Cerebellar cortex (tissue), 1 donor: ENCODE data around the gene MCTP1.
"Not testable (repeated sequence)": the region's sequence is repeated elsewhere in the genome, so short reads cannot be mapped to it uniquely, and the experiment has no call there.

ENCODE experiments used
- DNase-seq: peaks from one replicate; pipeline ENCODE4 v3.0.0-alpha.2; 2015; ENCODE audit warnings: low spot score

MCTP1 gene

GRCh38 chr5:95181644-95182043 lies 103.2 kb downstream of the MCTP1 start:
- DNase-seq = no peak

- DNase-seq = no peak
Measured at GRCh38 chr5:95178046-95178651, 106.7 kb downstream of the MCTP1 start.

GRCh38 chr5:95177456-95177855 lies 107.4 kb downstream of the MCTP1 start:
- DNase-seq = no peak

DNA sequence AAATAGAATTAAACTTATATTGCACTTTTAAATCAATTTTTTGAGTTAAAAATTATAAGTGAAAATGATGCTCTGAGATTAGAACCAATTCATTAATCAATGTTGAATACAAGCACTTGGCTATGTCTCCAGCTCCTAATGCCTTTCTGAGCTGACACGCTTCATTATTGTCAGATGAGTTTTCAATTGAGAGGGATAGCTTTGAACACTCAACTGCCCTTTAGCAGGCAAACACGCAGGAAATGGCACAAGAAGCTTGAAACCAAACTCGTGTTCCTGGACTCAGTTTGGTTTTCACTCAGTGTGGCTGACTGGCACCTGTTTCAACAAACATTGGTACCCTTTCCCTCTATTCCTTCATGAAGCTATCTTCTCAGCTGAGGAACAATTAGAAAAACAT lies 109.8 kb downstream of the MCTP1 start:
- no peak for DNase-seq

DNA sequence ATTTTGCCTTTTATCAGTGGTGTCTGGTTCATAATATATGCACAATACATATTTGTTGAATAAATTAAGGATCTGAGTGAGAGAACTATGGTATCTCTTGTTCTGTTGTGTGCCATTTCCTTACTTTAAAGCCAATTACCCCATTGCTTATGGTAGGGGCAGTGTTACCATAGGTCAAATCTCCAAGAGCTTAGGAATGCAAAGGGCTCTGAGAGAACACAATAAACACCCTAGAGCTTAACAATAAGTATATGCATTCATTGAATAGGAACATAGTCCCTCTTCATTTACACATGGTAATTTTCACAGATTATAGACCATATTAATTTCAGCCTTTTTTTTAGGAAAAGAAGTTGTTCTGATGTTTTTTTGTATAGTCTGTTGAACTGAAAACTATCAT lies 112.2 kb downstream of the MCTP1 start:
- DNase-seq = no peak

GRCh38 chr5:95164861-95165260 lies 120.0 kb downstream of the MCTP1 start:
- no peak for DNase-seq

DNA sequence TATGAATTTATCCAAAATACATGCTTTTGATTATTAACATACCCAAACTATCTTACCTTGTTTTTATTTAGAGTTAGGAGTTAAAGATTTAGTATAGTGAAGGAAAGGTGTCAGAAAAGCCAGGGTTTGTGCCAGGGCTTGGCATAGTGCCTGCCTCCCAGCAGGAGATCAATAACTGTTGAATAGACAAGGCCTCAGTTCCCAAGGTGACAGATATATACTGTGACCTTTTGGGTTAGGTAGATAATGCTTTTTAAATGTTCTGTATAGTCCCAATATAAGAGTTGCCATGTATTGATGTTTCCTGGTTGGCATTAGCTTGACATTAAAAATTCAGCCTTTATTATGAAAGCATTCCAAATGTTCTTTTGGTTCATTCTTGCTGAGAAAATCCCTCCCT lies 121.8 kb downstream of the MCTP1 start:
- peak; percentile 42 for DNase-seq

DNA sequence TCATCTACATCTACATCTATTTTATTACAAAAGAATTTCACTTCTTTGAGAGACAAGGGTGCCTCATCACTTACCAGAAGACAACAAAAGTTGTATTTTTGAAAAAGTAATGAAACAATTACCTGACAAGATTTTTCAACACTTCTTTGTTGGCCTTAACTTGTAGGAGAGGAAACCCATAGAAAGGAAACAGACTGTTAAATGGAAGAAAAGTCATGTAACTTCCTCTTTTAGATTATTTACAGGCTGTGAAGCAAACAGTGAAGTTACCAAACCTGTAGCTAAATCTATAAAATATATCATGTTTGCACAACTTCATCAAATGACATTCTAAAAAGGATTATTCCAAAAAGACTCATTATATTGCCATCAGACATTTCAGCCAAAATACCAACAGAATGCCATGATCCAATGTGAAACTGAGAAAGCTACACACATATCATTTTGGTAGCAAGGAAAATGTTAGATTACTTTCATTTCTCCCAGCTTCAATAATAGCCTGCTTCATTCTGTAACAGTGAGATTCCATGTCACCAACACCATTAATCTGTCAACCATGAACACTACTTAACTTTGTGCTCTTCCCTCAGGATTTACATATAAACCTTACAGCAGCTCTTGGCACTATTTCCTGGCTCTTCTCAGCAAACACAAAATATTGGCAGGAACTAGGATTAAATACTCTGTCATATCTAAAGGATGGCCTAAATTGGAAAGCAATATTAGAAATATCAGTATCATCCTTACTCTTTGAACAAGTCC lies 122.5 kb downstream of the MCTP1 start:
- DNase-seq = peak; percentile 47

- DNase-seq = no peak
Measured at GRCh38 chr5:95159603-95160002, 125.3 kb downstream of the MCTP1 start.

GRCh38 chr5:95155888-95156287 lies 129.0 kb downstream of the MCTP1 start:
- DNase-seq = no peak

DNA sequence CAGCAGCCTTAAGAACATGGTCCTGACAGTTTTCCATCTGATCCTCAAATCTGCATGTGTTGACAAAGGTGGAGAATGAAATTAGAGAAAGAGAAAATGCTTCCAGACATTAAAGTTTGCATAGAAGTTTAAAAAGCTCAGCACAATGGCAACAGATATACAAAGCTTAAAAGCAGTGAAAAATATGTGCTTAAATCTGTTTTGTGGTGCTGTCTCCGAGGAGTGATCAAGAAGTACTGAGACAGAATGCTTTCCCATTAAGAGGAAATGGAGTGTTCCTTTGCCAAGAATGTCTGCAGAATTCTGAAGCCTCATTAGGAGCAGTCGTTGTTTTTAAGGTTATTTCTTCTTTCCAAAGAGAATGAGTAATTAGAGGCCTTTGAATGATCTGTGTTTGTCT lies 131.4 kb downstream of the MCTP1 start:
- DNase-seq = no peak

DNA sequence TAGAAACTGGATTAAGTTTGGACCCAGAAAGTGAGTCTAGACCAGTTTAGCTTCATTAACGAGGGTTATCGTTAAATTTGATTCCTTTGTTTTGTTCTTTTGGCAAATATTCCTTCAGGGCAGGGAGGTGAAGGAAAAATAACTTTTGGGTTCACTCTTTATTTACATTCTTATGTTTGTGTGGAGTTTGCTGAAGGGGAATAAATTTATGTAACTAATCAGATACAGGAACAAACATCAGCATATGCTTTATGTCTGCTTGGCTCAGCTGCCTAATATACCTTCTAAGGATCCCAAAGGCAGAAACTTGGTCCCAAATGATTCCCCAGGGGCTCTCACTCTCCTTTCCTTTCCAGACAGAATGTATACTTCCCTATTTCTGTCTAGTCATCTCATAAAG lies 132.4 kb downstream of the MCTP1 start:
- DNase-seq = no peak

GRCh38 chr5:95152131-95152530 lies 132.8 kb downstream of the MCTP1 start:
- no peak for DNase-seq

DNA sequence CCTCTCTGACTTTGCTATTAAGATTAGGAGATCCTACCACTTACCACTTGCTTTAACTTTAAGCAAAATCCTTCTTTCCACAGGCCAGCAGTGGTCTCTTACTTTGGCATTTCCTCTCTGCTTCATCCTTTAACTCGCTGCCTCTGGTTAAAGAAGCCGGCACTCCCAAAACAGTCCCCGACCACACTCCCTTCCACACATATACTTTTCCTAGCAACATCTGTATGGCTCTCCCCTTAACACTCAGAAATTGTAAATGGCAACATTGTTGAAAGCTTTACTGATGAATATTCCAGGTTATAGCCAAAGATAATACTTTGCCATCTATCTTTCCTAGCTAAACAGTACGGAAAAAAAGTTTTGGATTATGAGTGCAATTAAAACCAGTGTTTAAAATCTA lies 133.2 kb downstream of the MCTP1 start:
- DNase-seq = no peak

DNA sequence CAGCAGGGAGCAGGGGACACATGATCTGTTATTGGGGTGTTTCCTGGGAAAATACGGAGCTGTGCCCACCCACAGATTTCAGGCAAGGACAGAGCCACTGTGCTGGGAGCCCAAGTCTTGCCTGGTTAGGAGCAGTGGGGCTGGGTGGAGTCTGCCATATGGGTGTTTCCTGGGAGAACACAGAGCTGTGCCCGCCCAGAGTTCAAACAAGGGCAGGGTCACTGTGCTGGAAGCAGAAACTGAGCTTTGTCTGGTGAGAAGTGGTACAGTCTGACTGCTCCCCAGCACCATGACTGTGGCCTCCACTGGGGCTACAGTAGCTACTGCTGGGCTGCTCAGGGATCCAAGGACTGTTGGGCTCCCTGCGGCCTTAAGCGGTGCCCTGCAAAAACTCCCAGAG lies 135.5 kb downstream of the MCTP1 start:
- DNase-seq = no peak

- DNase-seq = no peak
Measured at GRCh38 chr5:95148453-95148852, 136.4 kb downstream of the MCTP1 start.

DNA sequence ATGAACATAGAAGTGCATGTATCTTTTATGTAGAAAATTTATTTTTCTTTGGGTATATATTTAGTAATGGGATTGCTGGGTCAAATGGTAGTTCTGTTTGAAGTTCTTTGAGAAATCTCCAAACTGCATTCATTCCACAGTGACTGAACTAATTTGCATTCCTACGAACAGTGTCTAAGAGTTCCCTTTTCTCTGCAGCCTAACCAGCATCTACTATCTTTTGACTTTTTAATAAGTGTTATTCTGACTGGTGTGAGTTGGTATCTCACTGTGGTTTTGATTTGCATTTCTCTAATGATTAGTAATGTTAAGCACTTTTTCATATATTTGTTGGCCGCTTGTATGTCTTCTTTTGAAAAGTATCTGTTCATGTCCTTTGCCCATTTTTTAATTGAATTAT lies 141.0 kb downstream of the MCTP1 start:
- DNase-seq = not testable (repeated sequence)

- DNase-seq = no peak
Measured at GRCh38 chr5:95142145-95142544, 142.7 kb downstream of the MCTP1 start.

DNA sequence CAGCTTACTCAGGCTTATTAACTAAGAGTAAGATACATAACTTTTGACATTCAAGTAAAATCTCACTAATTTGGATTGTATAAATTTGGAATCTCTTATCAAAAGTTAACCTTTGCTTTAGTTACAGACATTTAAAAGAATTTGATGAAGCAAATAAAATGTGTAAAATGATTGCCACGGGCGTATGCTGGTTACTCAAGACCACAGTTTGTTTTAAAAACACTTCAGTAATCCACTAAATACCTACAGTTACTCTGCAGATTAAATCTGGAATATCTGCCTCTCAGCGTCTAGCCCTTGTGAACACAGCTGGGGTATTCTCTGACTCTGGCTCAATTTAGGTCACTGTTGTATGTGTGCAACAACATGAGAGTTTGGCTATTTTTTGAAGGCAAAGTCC lies 143.8 kb downstream of the MCTP1 start:
- no peak for DNase-seq

DNA sequence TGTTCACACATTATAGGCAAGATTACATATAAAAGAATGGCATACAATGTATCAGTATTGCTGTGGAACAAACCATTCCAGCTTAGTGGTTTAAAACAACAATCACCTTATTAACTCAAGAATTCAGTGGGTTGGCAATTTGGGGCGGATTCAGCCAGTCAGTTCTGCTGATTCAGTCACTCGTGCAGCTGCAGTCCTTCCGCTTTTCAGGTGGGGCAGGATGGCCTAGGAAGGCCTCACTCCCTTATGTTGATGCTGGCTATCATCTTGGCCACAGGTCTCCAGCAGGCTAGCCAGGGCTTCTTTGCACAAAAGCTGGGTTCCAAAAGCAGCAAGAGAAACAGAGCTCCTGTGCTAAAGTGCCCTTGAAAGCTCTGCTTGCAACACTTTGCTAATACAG lies 150.6 kb downstream of the MCTP1 start:
- no peak for DNase-seq

DNA sequence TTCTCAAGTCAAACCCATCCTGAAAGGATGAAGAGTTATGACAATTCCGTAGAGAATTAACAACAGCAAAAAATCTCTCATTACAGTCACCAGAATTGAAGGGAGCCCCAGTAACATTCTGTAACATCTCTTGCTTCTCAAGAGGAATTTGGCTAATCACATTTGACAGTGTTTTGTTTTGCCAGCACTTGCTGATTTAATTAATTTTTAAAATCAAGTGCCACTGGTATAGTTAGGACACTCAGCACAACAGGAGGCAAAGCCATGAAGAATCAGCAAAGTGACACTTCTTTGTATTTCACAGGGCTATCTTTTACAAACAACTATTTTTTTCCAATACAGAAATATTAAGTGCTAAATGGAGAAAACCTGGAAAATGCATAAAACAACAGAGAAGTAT lies 152.8 kb downstream of the MCTP1 start:
- DNase-seq = peak; percentile 28

DNA sequence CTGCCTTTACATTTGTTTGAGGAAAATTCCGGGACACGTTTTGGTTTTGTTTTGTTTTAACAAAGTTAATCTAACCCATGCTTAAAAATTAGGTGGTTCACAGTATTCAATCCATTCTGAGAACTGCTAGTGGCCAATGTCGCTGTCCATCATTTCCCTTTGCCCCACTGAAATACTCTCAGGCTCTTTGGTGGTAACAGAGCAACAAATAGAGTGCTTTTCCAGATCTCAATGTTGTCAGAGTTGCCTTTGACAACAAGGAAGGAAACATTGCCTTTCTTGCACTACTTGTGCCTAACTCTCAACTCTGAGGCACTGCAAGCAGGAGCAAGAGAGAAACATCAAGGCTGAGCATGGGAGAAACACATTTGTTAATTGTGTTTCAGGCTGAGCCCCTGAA lies 154.0 kb downstream of the MCTP1 start:
- no peak for DNase-seq

DNA sequence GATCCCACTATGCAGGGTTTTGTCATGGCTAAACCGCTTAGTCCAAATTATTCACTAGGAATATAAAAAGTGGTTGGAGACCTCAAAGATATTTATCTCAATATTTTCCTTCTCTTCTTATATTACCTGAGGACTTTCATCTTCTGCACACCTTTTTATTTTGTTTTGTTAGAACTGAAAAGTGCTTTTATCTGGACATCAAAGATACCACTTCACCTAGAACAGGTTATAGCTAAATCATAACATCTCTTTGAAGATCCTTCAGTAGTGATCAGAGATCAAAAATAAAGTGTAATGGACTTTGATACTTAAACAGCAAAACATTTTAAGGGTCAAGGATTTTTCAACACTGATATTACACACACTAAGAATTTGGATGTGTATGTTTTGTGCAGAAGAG lies 160.2 kb downstream of the MCTP1 start:
- no peak for DNase-seq

DNA sequence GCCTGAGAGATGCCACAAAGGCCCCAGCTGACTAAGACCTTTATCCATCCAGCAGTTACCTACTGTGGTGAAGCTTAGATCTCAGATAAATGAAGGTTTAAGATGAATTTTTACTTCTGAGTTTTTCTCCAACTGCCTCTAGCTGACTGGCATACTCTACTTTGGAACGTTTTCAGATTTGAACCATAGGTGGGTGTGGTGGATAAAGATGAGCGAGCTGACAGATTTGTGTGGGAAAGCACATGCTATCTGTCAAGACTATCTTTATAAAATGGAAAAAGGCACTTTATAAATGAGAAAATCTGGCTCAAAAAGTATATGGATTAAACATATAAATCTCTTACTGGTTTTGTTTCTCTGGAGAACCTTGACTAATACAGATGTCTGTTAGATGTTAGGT lies 160.8 kb downstream of the MCTP1 start:
- DNase-seq = no peak
